ENCODE measurements around the gene ANKRD23.

ANKRD23 gene

DNA sequence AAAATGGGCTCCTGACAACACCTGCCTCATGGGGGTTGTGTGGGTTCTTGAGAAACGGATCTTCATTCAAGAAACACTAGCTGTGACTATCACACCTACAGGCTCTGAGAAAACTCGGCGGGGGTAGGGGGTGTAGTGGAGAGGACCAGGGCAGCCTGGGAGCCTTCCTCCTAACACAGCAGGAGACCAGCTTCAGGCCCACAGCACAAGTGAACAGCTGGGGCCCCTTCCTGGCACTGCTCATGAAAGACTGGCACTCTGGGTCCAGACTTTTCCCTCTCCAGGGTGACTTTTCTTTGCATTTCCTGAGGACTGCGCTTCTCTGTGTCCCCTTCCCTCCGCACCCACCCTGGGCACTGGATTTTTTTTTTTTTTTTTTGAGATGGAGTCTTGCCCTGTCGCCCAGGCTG lies 33.2 kb upstream of the ANKRD23 start:
- DNase-seq: no peak

GRCh38 chr2:96876269-96877041 lies 32.6 kb upstream of the ANKRD23 start:
- no peak for DNase-seq

- DNase-seq: no peak
Measured at GRCh38 chr2:96875498-96876268, 31.9 kb upstream of the ANKRD23 start.

DNA sequence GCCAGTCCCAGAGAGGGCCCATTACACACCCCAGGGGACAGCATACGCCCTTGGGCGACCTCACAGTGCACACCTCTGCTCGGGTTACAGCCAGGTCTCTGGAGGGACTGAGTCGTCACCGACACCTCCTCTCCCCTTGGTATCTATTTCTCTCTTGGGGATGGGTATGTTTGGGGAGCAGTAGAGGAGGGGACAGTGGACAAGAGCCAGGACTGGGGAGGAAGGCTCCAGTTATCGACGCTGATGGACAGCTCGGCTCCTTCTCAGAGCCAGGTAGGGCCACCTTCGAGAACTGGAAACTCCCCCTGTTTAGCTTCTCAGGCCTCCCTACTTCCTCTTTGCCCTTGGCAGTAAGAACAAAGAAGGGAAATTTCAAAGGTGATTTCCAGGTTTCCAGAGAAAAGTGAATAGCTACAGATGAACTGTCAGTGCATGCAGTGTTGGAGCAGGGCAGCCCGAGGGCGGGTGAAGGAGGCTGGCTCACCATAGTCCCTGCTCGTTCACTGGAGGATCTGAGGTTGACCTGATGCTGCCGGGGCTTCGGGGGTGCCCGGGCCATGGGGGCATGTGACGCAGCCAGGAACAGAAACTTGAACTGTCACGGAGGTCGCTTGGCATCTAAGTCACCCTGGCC lies 30.5 kb upstream of the ANKRD23 start:
- no peak for DNase-seq

GRCh38 chr2:96873651-96874096 lies 29.9 kb upstream of the ANKRD23 start:
- no peak for DNase-seq

DNA sequence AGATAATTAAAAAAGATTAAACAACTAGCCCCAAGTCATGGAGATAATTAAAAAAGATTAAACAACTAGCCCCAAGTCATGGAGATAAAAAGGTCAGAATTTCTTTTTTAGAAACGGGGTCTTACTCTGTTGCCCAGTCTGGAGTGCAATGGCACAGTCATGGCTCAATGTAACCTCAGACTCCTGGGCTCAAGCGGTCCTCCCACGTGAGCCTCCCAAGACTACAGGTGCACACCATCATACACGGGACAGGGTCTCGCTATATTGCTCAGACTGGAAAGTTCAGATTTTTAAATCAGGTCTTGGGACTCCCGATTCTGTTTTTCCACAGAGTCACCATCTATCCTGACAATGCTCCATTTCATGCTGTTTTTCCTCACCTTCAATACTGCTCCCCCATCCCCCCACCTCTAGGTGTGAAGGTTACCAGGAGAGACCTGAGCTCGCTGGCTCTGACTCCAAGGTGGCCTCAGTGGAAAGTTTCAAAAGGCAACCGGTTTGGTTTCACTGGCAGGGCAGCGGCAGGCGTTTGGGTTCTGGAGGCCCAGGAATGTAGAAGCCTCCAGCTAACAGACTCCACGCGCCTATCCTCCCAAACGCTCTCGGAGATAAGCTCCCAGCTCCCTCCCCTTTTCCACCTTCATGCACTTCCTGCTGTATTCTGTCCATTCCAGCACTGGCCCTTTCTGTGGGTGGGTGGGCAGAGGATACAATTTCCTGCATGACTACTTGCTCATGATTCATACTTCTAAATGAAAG lies 28.9 kb upstream of the ANKRD23 start:
- no peak for DNase-seq

DNA sequence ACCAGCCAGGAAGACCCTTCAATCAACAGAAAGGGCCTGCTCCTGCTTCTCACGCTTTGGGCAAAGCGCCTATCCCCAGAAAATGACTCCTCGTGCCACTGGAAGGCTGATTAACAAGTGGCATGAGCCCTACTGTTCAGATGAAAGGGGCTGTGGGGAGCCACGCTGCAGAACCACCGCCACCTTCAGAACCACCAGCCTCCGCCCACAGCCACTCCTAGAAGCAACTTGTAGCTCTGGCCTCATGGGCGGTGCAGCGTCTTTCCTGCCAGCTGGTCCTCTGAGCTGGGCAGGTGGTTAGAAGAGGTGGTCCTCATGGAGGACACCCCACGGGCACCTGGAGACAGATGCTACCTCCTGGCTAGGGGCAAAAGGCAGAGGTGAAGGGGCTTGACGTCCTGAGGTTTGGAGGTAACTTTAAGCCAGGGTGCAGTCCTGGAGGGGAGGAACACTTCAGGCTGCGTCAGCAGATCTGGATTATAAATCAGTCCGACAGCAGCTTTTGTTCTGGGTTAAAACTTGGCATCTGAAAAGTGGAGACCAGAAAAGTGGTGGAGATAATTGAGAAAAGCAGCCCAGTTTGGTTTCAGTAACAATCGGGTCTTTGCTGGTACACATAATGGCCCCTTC lies 26.9 kb upstream of the ANKRD23 start:
- no peak for DNase-seq

- DNase-seq: no peak
Measured at GRCh38 chr2:96869822-96870625, 26.2 kb upstream of the ANKRD23 start, which contains the start of gene SEMA4C. TSS of gene SEMA4C (minus strand) at chr2:96870080. CDS start at chr2:96867886, 2,194 bp downstream.

DNA sequence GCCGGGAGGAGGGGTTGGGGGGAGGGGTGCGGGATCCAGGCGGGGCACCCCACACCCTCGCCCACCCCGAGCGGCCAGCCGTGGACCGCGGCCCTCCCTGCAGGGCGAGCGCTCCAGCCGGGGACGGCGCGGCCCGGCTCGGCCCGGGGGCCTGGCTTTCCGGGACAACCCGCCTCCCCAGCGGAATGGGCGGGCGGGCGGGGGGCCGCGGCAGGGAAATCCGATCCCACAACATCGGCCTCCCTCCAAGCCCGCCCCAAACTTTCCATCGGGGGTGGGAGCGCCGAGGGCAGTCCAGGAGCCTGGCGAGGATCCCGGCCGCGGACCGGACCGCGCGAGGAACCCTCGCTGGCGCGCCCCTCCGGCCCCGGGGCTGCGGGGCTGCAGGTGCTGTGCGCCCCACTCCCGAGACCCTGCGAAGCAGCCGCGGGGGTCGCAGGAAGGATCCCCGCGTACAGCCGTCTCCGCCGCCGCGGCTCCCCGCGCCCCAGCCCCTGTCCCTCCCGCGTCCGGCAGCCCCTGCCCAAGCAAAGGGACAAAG lies 25.5 kb upstream of the ANKRD23 start:
- DNase-seq: peak; percentile 48

DNA sequence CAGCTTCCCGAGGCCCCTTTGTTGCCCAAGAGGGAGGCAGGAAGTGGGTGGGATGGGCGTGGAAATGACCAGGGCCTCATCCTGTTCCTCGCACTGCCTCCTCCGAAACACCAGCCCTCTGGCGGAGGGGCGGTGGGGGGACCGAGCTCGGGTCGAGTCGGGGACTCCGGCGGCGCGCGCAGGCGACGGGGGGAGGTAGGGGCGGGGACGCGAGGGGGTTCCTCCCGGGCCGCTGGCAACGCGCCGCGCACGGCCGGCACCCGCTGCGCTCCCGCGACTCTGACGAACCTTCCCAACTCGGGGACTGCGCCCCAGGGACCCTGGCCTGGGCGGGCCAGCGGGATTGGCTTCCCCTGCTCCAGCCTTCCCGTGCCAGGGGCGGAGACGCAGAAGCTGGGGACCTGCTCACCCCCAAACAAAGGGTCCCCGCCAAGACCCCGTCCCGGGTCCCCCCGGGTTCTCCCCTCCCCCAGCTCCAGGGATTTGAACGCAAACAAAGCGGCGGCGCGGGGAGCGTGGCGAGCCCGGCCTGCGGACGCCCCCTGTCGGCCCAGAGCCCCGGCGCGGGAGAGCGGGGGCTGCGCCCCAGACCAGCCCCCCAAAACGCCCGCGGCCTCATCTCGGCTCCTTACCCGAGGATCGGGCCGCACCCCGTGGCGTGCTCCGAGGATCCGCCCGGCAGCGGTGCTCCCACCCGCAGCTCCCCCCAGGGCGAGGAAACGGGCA lies 24.9 kb upstream of the ANKRD23 start:
- DNase-seq: peak; percentile 33

GRCh38 chr2:96867756-96868554 lies 24.1 kb upstream of the ANKRD23 start:
- DNase-seq: no peak

- no peak for DNase-seq
Measured at GRCh38 chr2:96866986-96867755, 23.4 kb upstream of the ANKRD23 start.

DNA sequence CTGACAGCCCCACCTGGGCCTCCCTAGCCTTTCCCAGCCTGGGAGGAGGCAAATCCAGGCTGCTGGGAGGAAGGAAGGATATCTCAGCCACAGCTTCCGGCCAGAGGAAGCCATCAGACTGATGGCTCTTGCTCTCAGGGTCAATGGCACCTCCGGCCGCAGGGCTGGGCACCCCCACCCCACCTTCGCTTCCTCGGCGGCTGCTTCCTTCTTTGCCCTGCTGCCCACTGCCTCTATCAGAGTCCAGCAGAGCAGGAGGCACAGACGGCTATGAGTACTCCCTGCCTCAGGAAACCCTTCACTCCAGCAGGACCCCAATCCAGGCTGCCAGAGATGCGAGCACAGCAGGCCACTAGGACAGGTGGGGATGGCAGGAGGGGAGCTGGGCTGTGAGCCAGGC lies 22.8 kb upstream of the ANKRD23 start:
- DNase-seq: no peak

DNA sequence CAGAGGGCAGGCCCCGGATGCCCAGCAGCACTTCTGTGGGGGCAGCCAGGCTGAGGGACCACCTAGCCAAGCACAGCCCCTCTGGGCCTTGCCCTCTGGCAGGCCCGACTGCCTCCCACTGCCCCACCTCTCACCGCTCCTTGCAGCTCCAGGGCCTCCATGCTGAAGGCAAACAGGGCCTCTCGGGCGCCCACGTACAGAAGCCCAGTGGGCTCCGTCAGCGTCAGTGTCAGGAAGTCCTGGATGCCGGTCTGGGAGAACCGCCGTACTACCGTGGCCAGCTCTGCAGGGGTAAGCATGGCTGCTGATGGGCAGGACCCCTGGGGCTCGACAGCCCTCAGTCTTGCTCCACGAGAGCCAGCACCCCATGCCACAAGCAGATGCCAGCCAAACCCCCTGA lies 22.3 kb upstream of the ANKRD23 start:
- no peak for DNase-seq

DNA sequence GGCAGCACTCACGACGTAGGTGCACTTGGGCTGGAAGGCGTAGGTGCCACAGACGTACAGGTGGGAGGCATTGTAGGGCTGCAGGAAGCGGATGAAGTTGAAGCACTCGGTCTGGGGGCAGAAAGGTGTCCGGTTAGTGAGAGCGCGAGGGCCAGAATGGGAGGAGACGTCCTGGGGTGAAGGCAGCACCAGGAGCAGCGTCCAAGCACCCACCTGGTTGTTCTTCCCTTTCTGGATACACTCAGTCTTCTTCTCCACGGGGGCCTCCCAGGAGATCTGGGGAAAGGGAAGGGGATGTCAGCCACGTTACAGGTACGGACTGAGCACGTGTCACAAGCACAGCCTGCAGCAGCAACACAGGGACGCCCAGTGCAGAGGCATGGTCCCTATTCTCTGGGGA lies 21.8 kb upstream of the ANKRD23 start:
- no peak for DNase-seq

- no peak for DNase-seq
Measured at GRCh38 chr2:96864343-96865091, 20.7 kb upstream of the ANKRD23 start.

- no peak for DNase-seq
Measured at GRCh38 chr2:96863575-96864342, 19.9 kb upstream of the ANKRD23 start.
